Skeletal muscle satellite cell (primary cell): ENCODE results near the gene MRPL11. TPM values are rescaled to one million over a fixed set of nuclear protein-coding genes. Genes with fewer than 3 reads are reported as not detected.

Experiments used
- small RNA-seq: library from RNA; depleted of rRNA; stranded (forward); fragments of <200 nt; gene quantifications from one replicate; pipeline ENCODE3, GENCODE V24; 2012

Gene MRPL11

Small RNA genes within 50 kb of the gene (small RNA-seq; reads per million reads assigned to genes)
- gene RF00416 = not detected
- 6.8 reads per million, percentile 88 among the genes with 10 or more reads in this experiment for gene RNU1-84P
